COLO829 (cell line): ENCODE measurements around the gene PPFIA1.
A peak's percentile ranks its signal among the peaks of the same experiment; 100 is the strongest.

Source experiments
- DNase-seq: peaks from one replicate; pipeline ENCODE4 v3.0.0; 2012; ENCODE audit warnings: low spot score

Gene PPFIA1

GRCh38 chr11:70297341-70297740 is 26.9 kb downstream of the PPFIA1 start:
- peak; percentile 33 for DNase-seq

GRCh38 chr11:70298243-70298915 is 27.9 kb downstream of the PPFIA1 start:
- no peak for DNase-seq

GRCh38 chr11:70299636-70300035 is 29.1 kb downstream of the PPFIA1 start:
- no peak for DNase-seq

GRCh38 chr11:70301191-70301590 is 30.7 kb downstream of the PPFIA1 start:
- no peak for DNase-seq

- peak; percentile 8 for DNase-seq
Observed at GRCh38 chr11:70301721-70302418, 31.4 kb downstream of the PPFIA1 start.

GRCh38 chr11:70302419-70302752 is 31.9 kb downstream of the PPFIA1 start:
- peak; percentile 79 for DNase-seq

GRCh38 chr11:70303070-70303469 is 32.6 kb downstream of the PPFIA1 start:
- no peak for DNase-seq

GRCh38 chr11:70304208-70304603 is 33.7 kb downstream of the PPFIA1 start:
- DNase-seq, result no peak

GRCh38 chr11:70305501-70305900 is 35.0 kb downstream of the PPFIA1 start:
- no peak for DNase-seq

- DNase-seq, result no peak
Observed at GRCh38 chr11:70306586-70307033, 36.1 kb downstream of the PPFIA1 start.

GRCh38 chr11:70307176-70307575 is 36.7 kb downstream of the PPFIA1 start:
- DNase-seq, result no peak

- DNase-seq, result no peak
Observed at GRCh38 chr11:70311616-70312015, 41.1 kb downstream of the PPFIA1 start.

GRCh38 chr11:70312401-70313357 is 42.2 kb downstream of the PPFIA1 start:
- no peak for DNase-seq

- DNase-seq, result no peak
Observed at GRCh38 chr11:70313945-70314344, 43.5 kb downstream of the PPFIA1 start.

- no peak for DNase-seq
Observed at GRCh38 chr11:70314730-70315129, 44.2 kb downstream of the PPFIA1 start.

GRCh38 chr11:70315716-70316115 is 45.2 kb downstream of the PPFIA1 start:
- DNase-seq, result no peak

GRCh38 chr11:70317581-70318305 is 47.3 kb downstream of the PPFIA1 start:
- DNase-seq, result no peak

GRCh38 chr11:70319396-70320076 is 49.0 kb downstream of the PPFIA1 start:
- DNase-seq, result no peak

GRCh38 chr11:70322666-70323065 is 52.2 kb downstream of the PPFIA1 start:
- DNase-seq, result no peak

- peak; percentile 56 for DNase-seq
Observed at GRCh38 chr11:70323806-70324205, 53.3 kb downstream of the PPFIA1 start.

- DNase-seq, result no peak
Observed at GRCh38 chr11:70324376-70325115, 54.1 kb downstream of the PPFIA1 start.
